Inferior parietal cortex (tissue), 1 donor: ENCODE data around the gene CUBN.
A peak's percentile ranks its signal among the peaks of the same experiment; 100 is the strongest.

Experiments
- DNase-seq: peaks from one replicate; pipeline ENCODE4 v3.0.0-alpha.2; 2016; ENCODE audit errors: extremely low spot score

The CUBN gene

DNA sequence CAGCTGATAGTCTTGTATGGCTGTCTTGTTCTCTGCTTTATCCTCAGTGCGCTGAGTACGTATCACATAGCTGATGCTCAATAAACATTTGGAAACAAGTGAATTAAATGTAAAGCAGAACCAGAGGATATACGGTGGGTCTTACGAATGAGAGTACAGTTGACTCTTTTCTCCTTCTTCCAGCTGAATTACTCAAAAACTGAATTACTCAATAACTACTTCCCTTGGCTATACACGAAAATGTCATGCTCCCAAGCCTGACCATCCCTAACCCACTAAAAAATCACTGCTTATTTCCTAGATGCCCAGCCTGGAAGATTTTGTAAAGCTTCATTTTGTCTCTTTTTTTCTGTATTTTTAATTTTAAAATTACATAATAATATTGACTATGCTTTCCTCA is 309.2 kb downstream of the CUBN start:
- no peak for DNase-seq

DNA sequence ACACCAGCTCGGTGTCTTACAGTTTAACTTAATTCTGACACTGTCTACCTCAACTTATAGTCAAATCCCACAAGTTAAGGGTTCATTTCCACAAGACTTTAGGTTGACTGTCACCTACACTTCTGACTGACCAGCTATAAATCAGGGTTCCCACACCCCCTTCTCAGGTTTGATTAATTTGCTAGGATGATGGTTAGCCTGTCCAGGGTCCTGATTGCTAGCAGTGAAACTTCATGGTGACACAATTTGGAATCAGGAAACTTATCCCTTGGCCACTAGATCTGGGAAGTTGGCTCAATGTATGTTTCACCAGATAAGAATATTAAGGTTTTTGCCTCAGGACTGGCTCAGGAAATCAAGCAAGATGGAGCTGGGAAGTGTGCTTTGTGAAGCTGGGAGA is 309.6 kb downstream of the CUBN start:
- no peak for DNase-seq

DNA sequence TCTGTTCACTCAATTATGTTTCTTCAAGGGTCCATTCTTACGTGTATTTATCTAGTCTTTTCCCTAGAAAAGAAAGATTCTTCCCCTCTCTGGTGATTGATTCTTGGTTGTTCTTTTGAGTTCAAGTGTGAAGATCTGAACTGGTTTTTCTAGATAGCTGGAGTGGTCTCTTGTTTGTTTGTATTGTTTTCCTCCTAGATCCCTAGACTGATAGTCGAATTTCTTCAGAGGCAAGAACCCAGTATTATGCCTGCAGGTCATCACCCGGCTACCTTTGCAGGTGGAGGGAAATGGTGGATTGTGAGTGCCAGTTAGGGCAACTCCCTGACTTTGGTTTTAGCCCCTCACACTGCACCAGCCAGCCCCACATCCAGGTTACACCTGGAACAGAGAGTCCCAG is 310.2 kb downstream of the CUBN start:
- DNase-seq = no peak

DNA sequence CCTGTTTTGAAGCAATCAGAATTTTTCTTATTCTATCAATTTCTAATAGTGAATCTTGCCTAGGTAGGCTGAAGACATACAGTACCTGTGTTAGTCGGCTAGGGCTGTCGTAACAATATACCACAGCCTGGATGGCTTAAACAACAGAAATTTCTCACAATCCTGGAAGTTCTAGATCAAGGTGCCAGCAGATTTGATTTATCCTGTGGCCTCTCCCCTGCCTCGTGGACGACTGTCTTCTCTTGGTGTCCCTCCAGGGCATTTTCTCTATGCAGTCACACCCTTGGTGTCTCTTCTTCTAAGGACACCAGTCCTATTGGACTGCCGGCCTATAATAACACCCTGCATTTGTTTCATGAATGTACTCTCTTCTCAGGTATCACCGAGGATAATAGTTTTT is 310.6 kb downstream of the CUBN start:
- no peak for DNase-seq

DNA sequence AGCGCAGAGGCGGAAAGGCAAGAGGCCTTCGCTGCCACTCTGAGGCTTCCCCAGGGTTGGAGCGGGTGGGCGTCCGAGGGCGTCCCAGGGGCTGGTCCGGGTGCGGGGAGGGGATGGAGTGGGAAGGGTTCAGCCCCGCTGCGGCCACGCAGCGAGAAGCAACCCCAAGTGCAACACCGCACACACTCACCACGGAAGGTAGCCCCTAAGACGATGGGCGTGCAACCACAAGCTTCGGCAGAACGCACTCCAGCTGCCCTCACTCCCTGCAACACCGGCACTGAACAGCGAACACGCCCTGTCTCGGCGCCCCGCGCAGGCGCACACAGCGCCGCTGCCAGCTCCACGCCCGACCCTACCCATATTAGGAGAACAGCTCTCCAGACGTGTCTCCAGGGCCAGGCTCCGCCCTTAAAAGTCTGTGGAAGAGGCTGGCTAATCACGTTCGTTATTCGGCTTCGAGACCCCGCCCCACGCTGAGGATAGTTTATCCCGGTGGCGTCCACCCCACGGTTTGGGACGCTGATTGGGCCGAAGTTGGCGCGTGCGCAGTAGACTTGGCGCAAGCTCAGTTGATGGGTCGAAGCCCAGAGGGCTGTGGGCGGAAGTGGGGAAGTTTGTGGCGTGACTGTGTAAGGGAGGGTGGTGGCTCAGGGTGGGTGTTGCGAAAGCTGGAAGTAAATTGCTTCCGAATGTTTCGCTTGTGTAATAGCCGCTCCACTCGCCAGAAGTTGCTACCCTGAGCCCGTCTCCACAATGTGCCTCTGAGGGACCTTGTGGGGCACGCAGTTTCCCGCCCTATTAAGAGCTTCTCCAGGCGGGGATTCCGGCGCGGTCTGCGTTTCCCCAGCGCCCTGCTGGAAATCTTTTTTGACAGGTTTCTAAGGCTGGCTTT is 312.2 kb downstream of the CUBN start, which contains the start of gene RSU1:
Gene RSU1 (minus strand): TSS at position 300 of the 895 bp plus-strand sequence. CDS start 343 bp downstream, outside the sequence.
- peak; percentile 100 for DNase-seq

DNA sequence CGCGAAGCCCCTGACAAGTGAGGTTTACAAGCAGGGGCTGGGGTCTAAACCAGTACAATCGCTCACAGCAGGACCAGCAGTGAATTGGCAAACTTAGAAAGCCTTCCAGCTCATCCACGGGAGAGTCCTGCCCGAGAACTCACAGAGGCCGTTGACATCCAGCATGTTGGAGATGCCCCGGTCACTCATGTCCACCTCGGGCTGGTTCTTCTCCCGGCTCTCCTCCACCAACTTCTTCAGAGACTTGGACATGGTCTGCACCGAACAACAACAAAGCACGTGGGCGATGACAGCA is 312.8 kb downstream of the CUBN start:
- no peak for DNase-seq

DNA sequence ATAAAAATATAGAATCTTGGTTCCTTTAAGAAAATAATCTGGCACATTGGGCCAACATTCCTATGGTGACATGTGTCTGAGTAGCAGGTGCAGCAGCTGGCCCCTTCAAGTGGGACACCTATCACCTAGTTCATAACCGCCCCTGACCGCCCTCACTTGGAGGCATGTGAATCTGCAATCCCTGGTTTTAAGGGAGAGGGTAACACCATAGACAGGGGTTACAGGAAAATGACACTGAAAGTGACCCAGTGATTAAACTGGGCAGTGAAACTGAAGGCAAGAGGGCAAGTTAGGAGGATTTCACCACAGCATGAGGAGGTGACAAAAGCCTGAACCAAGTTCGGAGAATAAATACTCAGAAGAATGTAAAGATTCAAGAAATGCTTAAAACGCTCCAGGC is 313.4 kb downstream of the CUBN start:
- DNase-seq = no peak

DNA sequence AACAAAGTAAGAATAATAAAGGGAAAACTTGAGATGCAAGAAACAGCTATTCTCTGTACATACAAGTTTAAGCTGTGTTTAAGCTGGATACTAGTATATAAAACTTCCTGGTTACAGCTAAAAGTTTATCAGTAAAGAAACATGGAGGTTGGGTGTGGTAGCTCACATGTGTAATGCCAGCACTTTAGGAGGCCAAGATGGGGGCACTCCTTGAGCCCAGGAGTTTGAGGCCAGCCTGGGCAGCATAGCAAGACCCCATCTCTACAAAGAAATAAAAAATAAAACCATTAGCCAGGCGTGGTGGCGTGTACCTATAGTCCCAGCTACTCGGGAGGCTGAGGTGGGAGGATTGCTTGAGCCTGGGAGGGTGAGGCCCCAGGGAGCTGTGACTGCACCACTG is 315.6 kb downstream of the CUBN start:
- no peak for DNase-seq

DNA sequence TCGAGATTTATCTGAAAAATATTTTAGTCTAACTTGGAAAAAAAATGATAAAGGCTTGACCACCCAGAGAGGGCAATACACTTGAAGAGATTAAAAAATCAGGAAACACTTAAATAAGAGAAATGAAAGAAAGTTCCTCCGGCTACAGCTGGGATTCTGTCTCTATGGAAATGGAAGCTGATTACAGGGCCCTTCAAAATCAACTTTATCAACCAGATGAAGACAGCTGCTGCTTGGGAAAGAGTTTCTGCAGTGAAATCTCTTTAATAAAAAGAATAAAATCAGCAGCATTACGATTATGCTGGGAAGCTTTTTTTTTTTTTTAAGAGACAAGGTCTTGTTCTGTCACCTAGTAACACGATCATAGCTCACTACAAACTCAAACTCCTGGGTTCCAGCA is 316.9 kb downstream of the CUBN start:
- DNase-seq = no peak

DNA sequence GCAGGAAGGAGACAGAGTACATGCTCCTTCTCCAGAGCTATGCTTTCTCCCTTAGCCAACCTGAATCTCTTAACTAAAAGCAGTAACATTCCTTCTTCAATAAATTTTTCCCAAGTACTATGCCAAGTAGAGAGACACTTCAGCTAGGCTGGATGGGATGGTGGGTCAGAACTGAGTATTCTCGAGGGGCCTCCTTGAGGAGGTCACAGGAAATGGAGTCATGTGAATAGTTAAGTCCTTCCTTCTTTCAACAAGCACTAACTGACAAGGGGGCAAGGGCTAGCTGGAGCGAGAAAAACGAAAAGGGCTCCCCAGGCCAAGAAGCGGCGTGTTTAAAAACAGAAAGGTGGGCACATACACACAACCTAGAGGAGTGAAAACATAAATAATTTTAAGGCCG is 317.8 kb downstream of the CUBN start:
- DNase-seq = no peak

DNA sequence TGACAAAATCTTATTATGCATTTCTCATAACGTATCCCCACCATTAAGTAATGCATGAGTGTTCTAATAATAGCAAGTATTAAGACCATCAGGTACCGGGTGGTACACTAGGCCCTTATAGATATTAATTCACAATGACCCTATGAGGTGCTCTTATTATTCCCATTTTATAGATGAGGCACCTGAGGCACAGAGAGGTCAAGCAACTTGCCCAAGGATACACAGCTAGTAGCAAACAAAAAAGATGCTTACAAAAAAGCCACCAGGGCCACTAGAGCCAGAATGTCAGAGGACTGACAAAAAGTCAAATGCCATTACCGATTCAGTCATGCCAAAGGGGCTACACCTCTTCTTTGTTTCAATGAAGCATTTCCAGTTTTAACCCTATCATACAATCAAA is 318.3 kb downstream of the CUBN start:
- no peak for DNase-seq

DNA sequence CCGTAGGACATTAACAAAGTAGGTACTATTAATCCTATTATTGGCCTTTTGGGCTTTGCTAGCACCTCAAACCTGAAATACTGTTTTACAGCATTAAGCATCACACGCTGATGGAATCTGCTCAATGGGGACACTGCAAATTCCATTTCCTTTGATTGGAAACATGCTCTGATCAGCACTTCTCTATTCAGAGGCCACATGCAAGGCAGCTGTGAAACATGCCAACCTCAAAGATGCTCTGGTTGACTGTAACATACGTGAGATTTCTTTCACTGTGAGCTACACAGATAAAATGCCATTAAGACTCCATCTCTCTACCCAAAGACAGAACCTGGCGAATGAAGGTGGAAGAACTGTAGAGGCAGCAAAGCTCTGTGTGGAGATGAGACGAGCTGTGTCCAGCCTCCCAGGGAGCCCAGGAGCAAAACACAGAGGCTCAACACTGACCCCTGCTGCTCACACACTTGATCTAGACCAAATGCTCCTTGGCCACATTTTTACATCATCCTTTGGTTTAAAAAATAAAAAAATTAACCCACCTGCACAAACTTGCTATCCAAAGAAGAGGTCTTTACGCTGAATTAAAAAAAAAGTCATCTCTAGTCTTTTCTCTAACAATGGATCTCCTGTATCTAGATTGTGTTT is 320.4 kb downstream of the CUBN start:
- DNase-seq = peak; percentile 37

DNA sequence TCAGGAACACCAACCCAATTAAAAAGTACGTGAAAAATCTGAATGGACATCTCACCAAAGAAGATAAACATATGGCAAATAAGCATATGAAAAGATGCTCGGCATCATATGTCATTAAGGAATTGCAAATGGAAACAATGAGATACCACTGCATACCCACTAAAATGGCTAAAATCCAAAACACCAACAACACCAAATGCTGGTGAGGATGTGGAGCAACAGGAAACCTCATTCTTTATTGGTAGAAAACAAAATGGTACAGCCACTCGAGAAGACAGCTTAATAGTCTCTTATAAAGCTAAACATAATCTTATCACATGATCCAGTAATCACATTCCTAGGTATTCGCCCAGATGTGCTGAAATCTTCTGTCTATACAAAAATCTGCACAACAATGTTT is 325.5 kb downstream of the CUBN start:
- no peak for DNase-seq

DNA sequence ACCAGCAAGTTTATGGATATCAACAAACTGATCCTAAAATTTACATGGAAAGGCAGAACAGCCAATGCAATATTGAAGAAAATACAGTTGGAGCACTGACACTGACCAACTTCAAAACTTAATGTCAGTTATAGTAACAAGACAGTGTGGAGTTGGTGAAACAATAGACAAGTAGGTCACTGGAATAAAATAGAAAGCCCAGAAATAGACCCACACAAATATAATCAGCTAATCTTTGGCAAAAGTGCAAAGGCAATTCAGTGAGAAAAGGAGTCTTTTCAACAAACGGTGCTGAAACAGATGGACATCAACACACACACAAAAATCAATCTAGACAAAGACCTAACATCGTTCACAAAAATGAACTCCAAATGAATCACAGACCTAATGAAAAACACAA is 326.1 kb downstream of the CUBN start:
- no peak for DNase-seq

DNA sequence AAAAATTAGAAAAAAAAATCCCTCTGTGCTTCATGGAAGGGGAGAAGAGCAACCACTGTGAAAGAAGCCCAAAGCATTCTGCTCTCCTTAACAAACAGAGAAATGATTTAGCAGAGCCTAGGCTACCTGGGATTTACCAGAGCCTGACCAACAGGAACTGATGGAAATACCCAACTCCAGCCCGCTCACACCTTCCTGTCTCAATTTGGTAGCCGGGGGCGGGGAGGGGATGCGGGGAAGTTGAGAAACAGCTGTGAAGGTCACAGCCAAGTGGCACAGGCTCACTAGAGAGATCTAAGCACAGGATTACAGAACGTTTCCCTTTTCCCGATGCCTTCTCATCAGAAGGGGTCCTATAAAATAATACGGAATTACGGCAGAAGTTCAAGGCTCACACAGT is 330.0 kb downstream of the CUBN start:
- DNase-seq = no peak

DNA sequence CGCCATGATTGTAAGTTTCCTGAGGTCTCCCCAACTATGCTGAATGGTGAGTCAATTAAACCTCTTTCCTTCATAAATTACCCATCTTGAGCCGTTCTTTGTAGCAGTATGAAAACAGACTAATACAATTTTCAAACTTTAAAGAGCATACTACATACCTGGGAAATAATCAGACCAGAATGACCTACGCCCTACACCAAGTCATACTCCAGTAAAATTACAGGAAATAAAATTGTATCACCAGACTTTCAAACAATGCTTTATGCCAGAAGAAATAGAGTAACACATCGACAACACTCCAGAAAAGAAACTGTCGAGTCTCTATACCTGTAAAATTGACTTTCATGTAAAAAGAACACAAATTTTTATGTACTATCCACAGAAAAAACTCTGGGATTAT is 331.0 kb downstream of the CUBN start:
- DNase-seq = no peak

DNA sequence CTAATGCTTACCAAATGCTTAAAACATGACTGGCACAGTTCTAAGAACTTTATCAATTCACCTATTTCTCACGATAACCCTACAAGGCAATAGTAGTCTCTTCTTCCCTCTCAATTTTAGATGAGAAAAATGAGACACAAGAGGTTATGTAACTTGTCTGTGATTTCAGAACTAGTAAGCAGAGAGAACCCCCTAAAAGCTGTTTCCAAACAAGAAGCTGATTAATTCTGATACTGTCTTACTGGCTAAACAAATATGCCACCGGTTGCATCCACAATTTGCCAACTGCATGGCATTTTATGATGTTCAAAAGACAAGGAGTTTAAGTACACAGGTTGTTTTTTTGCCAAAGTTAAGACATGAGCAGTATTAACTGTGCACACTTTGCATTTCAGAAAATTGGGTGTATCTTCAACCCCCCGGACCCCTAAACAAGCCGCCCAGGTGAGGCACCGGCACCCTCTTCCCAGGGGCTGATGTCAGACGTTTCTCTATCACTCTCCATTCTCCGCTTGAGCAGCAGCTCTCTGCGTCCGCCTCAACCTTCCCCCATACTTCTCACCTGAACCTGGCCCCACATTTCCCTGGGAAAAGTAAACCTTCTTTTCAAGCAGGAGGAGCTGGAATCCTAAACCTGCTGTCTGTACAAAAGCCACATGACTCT is 334.1 kb downstream of the CUBN start:
- no peak for DNase-seq

DNA sequence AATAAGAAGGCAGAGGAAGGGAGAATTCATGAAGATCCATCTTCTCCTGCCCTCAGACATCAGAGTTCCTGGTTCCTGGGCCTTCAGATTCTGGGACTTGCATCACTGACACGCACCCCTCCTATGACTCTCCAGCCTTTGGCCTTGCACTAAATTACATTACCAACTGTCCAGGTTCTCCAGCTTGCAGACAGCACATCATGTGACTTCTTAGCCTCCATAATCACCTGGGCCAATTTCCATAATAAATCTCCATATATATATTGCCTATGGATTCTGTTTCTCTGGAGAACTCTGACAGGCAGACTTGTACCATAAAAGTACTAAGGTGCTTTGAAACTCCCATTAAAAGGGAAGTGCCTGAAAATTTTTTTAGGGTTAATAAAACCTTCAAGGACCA is 335.6 kb downstream of the CUBN start:
- no peak for DNase-seq

DNA sequence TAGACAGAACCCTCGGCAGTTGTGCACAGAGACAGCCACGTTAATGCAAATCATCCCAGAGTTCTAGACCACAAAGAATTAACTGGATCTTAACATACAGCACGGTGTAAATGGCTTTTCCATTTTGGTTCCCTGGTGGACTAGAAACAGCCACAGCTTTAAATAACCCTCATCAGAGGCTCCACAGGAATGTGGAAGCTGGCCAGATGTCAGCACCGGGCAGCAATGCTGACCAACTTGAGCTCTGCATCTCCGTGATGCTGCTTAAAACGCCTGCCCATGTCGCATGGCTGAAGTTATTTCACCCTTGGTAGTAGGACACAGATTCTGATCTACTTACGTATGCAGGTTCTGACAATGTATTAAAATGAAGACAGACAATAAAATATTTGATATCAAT is 336.9 kb downstream of the CUBN start:
- no peak for DNase-seq

DNA sequence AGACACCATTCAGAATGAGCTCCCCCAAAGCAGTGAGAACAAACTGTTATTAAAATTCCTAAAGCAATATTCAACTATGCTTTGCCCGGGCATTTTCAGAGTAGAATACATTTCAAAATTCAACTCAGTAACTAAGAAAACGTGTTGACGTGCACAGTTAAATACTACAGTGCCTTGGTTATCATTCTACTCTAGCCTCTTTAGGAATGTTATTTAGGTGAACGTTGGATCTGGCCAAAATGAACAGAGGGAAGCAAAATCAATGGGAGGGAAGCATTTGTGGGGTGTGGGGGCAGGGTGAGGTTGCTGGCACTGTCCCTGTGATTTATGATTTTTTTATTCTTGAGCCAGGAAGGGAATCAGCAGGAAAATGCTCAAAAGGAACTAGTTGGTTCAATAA is 339.8 kb downstream of the CUBN start:
- DNase-seq = no peak

DNA sequence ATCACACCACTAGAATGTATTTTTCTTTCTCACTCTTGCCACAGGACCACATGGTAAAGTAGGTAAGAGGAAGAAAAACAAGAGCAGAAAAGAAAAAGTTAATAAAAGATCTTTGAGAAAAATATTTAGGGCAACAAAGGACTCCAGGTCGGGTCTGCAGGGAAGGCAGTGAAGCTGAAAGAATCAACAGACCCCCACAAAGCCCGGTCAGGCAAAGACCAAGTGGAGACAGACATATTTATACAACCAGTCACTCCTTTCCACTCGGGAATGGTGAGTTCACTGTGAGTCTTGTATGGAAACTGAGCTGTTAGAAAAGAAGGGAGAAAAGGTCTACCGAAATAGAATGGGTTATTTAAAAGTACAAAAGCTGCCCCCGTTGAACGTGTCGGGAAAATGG is 340.4 kb downstream of the CUBN start:
- no peak for DNase-seq

DNA sequence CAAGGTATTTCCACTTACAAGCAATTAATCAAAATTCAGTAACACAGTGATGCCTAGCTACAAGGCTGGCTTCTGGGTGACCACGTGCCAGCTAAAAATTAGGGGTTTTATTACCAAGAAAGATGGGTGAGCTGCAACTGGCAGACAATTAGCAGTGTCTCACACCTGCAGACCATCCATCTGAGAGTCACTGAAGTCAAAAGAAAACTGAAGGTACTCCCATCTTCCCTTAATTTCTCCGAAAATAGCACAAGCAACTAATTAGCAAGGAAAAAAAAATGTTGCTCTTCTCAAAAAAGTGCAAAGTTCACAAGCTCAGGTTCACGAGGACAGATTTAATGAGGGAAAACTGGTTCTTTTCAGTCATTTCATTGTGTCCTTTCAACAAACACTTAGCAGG is 340.8 kb downstream of the CUBN start:
- no peak for DNase-seq

DNA sequence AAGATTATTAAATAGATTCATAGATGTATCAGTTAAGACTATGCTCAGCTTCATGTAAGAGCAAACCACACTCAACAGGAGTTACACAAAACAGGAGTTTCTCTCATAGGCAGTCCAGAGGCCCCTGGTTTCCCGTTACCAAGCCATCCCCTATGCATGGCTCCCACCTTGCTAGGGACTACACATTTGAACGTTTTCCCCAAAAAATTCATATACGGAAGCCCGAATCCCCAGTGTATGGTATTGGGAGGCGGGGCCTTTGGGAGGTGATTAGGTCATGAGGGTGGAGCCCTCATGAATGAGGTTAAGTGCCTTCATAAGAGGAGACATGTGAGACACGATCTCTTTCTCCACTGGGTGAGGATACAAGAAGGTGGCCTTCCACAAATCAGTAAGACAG is 341.5 kb downstream of the CUBN start:
- DNase-seq = no peak
